ENCODE measurements around the gene WDR5B. TPM values are rescaled to one million over a fixed set of nuclear protein-coding genes. Genes with fewer than 3 reads are reported as not detected.

WDR5B gene
- total and polyA plus RNA-seq, 10 of the 15 experiments (the other 5 are each of a cell fraction or from before 2014, with no cell fraction given) = 1.7 to 7.9 (median 3.3) TPM

DNA sequence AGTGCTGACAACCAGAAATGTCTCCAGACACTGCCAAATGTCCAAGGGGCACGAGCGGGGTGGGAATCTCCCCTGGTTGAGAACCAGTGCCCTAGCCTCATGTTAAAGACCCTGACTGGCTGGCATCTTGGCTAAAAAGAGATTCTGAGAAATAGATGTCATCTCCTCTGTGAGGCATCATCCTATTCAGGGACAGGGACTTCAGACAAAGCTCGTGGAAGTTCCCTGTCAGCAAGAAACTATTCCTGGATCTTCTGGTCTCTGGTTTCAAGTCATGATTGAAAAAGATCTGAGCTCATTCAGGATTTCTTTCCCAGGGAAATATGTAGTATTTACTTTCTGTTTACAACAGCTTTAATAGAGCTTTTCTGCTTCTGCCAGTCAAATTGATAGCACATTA lies 10.8 kb downstream of the WDR5B start:
- ChIA-PET RAD21 (ENCODE audit: unreplicated experiment) (interaction anchor here (0.9 to 1.9 kb wide), 3 partner anchors 22 to 174 kb away, joined by 3 to 5 read pairs (median 3); partner anchors contain the start of gene MIX23), CTCF (interaction anchor here (1.2 to 5.4 kb wide), 5 partner anchors 11 to 55 kb away, joined by 3 to 28 read pairs (median 4); partner anchors contain the start of genes FAM162A and WDR5B), POLR2A (interaction anchor here (1.6 to 1.7 kb wide), 2 partner anchors 11 to 19 kb away, joined by 4 to 8 read pairs; partner anchors contain the start of gene WDR5B), SMC1A (ENCODE audit: uncharacterized antibody, unreplicated experiment) (interaction anchor here (0.6 to 7.4 kb wide), 6 partner anchors 9 to 132 kb away, joined by 3 to 70 read pairs (median 5); no protein-coding TSS in a partner anchor)
- Histone ChIP-seq H3K36me3 (ENCODE audit: control insufficient read depth in 2 of 2, insufficient read depth in 2 of 2, low read length in 1 of 2) (peaks cover 5 to 18% of the 10 kb centered on the region in 2 experiments), H3K9me3 (replicated peaks; ENCODE audit: control insufficient read depth, insufficient read depth, low read length) (no peaks in the 10 kb centered on the region), H2AFZ (ENCODE audit: control insufficient read depth, low read depth, low read length) (no peak overlapping the region), H3K9ac (ENCODE audit: control insufficient read depth, insufficient read depth, low read length) (no peak overlapping the region), H3K4me2 (ENCODE audit: control insufficient read depth, insufficient read depth) (no peak overlapping the region), H4K20me1 (ENCODE audit: control insufficient read depth, insufficient read depth) (no peaks in the 10 kb centered on the region), H3K4me1 (ENCODE audit: control insufficient read depth, insufficient read depth, low read length) (no peaks in the 10 kb centered on the region), H3K4me3 (no peak overlapping the region), H3K27ac (ENCODE audit: control insufficient read depth, insufficient read depth) (no peak overlapping the region), H3K79me2 (ENCODE audit: control insufficient read depth, insufficient read depth, low read length) (no peaks in the 10 kb centered on the region), H3K27me3 (replicated peaks in 1 of 2; ENCODE audit: control insufficient read depth in 2 of 2, insufficient read depth in 2 of 2, low read length in 1 of 2) (no peaks in the 10 kb centered on the region)
- ATAC-seq = no peak
- no peak for DNase-seq (ENCODE audit: low read depth, low spot score)
- no TSS peak for BruUV-seq (replicated peaks)
- in situ Hi-C loops (cut with MboI) = no loop called here
- FAIRE-seq = no peak
- WGBS (ENCODE audit: insufficient coverage, insufficient replicate concordance, low lambda C conversion rate, missing lambda C conversion rate) = 97% methylated on average over 3 of the region's 3 CpGs
- intact Hi-C loops (cut with micrococcal nuclease; ENCODE audit: unreplicated experiment) = no loop called here
- TF ChIP-seq, protein P1, sequence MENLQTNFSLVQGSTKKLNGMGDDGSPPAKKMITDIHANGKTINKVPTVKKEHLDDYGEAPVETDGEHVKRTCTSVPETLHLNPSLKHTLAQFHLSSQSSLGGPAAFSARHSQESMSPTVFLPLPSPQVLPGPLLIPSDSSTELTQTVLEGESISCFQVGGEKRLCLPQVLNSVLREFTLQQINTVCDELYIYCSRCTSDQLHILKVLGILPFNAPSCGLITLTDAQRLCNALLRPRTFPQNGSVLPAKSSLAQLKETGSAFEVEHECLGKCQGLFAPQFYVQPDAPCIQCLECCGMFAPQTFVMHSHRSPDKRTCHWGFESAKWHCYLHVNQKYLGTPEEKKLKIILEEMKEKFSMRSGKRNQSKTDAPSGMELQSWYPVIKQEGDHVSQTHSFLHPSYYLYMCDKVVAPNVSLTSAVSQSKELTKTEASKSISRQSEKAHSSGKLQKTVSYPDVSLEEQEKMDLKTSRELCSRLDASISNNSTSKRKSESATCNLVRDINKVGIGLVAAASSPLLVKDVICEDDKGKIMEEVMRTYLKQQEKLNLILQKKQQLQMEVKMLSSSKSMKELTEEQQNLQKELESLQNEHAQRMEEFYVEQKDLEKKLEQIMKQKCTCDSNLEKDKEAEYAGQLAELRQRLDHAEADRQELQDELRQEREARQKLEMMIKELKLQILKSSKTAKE (IDR thresholded peaks at IDR 0.05; ENCODE audit: low read depth, poor library complexity, severe bottlenecking) = no peak
- TF ChIP-seq, protein P2, sequence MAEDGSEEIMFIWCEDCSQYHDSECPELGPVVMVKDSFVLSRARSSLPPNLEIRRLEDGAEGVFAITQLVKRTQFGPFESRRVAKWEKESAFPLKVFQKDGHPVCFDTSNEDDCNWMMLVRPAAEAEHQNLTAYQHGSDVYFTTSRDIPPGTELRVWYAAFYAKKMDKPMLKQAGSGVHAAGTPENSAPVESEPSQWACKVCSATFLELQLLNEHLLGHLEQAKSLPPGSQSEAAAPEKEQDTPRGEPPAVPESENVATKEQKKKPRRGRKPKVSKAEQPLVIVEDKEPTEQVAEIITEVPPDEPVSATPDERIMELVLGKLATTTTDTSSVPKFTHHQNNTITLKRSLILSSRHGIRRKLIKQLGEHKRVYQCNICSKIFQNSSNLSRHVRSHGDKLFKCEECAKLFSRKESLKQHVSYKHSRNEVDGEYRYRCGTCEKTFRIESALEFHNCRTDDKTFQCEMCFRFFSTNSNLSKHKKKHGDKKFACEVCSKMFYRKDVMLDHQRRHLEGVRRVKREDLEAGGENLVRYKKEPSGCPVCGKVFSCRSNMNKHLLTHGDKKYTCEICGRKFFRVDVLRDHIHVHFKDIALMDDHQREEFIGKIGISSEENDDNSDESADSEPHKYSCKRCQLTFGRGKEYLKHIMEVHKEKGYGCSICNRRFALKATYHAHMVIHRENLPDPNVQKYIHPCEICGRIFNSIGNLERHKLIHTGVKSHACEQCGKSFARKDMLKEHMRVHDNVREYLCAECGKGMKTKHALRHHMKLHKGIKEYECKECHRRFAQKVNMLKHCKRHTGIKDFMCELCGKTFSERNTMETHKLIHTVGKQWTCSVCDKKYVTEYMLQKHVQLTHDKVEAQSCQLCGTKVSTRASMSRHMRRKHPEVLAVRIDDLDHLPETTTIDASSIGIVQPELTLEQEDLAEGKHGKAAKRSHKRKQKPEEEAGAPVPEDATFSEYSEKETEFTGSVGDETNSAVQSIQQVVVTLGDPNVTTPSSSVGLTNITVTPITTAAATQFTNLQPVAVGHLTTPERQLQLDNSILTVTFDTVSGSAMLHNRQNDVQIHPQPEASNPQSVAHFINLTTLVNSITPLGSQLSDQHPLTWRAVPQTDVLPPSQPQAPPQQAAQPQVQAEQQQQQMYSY (CRISPR knock-in tag; IDR thresholded peaks at IDR 0.05) = no peak
- TF ChIP-seq NR2C2 (IDR thresholded peaks at IDR 0.05; ENCODE audit: borderline replicate concordance, control insufficient read depth, insufficient read length, low read depth) (no peak), NFIC (IDR thresholded peaks at IDR 0.05; ENCODE audit: low read depth, low read length) (no peak), CHD2 (IDR thresholded peaks at IDR 0.05; ENCODE audit: borderline replicate concordance, low read depth, low read length) (no peak), DPF2 (IDR thresholded peaks at IDR 0.05) (no peak), SMC3 (IDR thresholded peaks at IDR 0.05; ENCODE audit: borderline replicate concordance, low read length) (no peak), RBBP5 (conservative IDR thresholded peaks at IDR 0.05) (no peak), HDGF (IDR thresholded peaks at IDR 0.05) (no peak)
- TF ChIP-seq, protein P3, sequence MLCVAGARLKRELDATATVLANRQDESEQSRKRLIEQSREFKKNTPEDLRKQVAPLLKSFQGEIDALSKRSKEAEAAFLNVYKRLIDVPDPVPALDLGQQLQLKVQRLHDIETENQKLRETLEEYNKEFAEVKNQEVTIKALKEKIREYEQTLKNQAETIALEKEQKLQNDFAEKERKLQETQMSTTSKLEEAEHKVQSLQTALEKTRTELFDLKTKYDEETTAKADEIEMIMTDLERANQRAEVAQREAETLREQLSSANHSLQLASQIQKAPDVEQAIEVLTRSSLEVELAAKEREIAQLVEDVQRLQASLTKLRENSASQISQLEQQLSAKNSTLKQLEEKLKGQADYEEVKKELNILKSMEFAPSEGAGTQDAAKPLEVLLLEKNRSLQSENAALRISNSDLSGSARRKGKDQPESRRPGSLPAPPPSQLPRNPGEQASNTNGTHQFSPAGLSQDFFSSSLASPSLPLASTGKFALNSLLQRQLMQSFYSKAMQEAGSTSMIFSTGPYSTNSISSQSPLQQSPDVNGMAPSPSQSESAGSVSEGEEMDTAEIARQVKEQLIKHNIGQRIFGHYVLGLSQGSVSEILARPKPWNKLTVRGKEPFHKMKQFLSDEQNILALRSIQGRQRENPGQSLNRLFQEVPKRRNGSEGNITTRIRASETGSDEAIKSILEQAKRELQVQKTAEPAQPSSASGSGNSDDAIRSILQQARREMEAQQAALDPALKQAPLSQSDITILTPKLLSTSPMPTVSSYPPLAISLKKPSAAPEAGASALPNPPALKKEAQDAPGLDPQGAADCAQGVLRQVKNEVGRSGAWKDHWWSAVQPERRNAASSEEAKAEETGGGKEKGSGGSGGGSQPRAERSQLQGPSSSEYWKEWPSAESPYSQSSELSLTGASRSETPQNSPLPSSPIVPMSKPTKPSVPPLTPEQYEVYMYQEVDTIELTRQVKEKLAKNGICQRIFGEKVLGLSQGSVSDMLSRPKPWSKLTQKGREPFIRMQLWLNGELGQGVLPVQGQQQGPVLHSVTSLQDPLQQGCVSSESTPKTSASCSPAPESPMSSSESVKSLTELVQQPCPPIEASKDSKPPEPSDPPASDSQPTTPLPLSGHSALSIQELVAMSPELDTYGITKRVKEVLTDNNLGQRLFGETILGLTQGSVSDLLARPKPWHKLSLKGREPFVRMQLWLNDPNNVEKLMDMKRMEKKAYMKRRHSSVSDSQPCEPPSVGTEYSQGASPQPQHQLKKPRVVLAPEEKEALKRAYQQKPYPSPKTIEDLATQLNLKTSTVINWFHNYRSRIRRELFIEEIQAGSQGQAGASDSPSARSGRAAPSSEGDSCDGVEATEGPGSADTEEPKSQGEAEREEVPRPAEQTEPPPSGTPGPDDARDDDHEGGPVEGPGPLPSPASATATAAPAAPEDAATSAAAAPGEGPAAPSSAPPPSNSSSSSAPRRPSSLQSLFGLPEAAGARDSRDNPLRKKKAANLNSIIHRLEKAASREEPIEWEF (IDR thresholded peaks at IDR 0.05; ENCODE audit: insufficient replicate concordance, low read depth, low read length) = no peak
- TF ChIP-seq, protein P4, sequence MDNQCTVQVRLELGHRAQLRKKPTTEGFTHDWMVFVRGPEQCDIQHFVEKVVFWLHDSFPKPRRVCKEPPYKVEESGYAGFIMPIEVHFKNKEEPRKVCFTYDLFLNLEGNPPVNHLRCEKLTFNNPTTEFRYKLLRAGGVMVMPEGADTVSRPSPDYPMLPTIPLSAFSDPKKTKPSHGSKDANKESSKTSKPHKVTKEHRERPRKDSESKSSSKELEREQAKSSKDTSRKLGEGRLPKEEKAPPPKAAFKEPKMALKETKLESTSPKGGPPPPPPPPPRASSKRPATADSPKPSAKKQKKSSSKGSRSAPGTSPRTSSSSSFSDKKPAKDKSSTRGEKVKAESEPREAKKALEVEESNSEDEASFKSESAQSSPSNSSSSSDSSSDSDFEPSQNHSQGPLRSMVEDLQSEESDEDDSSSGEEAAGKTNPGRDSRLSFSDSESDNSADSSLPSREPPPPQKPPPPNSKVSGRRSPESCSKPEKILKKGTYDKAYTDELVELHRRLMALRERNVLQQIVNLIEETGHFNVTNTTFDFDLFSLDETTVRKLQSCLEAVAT (IDR thresholded peaks at IDR 0.05) = no peak

Measured in GM12878 (cell line).